Germinal center (tissue), 1 donor: Measurements from ENCODE around the gene CAV1.

Experiments used
- DNase-seq: peaks from one replicate; pipeline ENCODE4 v3.0.0; 2012; ENCODE audit warnings: mixed read lengths, low spot score

Gene CAV1

GRCh38 chr7:116557901-116558300 is 33.1 kb downstream of the CAV1 start:
- no peak for DNase-seq

GRCh38 chr7:116560021-116560970 is 35.5 kb downstream of the CAV1 start:
- no peak for DNase-seq

- DNase-seq, result no peak
Observed at GRCh38 chr7:116561697-116562483, 37.1 kb downstream of the CAV1 start.

GRCh38 chr7:116562529-116563121 is 37.8 kb downstream of the CAV1 start:
- DNase-seq, result no peak

GRCh38 chr7:116565981-116566380 is 41.1 kb downstream of the CAV1 start:
- no peak for DNase-seq

- DNase-seq, result no peak
Observed at GRCh38 chr7:116566666-116567065, 41.8 kb downstream of the CAV1 start.

- no peak for DNase-seq
Observed at GRCh38 chr7:116569737-116570136, 44.9 kb downstream of the CAV1 start.

GRCh38 chr7:116570306-116570705 is 45.5 kb downstream of the CAV1 start:
- no peak for DNase-seq

- no peak for DNase-seq
Observed at GRCh38 chr7:116571037-116571436, 46.2 kb downstream of the CAV1 start.

GRCh38 chr7:116571552-116571951 is 46.7 kb downstream of the CAV1 start:
- no peak for DNase-seq

- no peak for DNase-seq
Observed at GRCh38 chr7:116572036-116572435, 47.2 kb downstream of the CAV1 start.

GRCh38 chr7:116573541-116573940 is 48.7 kb downstream of the CAV1 start:
- no peak for DNase-seq

- DNase-seq, result no peak
Observed at GRCh38 chr7:116574025-116574822, 49.4 kb downstream of the CAV1 start.

- no peak for DNase-seq
Observed at GRCh38 chr7:116575853-116576252, 51.0 kb downstream of the CAV1 start.

GRCh38 chr7:116576350-116577319 is 51.8 kb downstream of the CAV1 start:
- no peak for DNase-seq

- DNase-seq, result no peak
Observed at GRCh38 chr7:116577320-116577871, 52.6 kb downstream of the CAV1 start.

GRCh38 chr7:116578526-116578925 is 53.7 kb downstream of the CAV1 start:
- no peak for DNase-seq

- no peak for DNase-seq
Observed at GRCh38 chr7:116579322-116579721, 54.5 kb downstream of the CAV1 start.

GRCh38 chr7:116579835-116580234 is 55.0 kb downstream of the CAV1 start:
- no peak for DNase-seq

- DNase-seq, result no peak
Observed at GRCh38 chr7:116582164-116582732, 57.4 kb downstream of the CAV1 start.
